ENCODE results near the gene C3.

Gene C3

DNA sequence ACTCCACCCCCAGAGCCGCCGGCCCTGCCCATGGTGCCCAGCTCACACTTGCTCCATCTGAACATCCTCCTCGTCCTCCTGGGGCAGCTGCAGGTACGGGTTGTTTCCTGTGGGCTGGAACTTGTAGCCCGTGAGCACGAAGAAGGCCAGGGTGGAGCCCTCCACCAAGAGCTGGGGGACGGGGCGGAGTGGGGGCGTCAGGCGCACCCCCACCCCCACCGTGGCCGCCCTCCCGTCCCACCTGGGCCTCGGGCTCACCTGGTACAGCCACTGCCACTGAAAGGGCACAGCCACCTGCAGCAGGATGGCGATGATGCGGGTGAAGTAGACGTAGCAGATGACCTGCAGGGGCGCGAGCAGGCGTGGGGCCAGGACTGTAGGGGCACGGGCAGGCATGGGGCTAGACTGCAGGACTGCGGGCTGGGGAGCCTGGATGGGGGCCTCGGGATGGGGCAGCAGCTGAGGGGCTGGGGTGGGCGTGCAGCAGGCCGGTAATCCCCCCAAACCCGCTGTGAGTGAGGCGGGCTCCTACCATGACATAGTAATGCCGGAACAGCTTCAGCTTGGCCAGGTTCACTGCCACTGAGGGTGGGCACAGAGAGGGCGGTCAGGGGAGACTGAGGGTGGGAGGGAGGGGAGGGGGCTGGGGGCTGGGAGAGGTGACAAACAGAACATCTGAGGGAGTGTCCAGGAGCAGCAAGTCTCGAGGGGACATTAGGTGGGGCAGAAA, 10.7 kb upstream of the C3 start:
- no peak for DNase-seq (ENCODE audit: low read depth in 2 of 2)

DNA sequence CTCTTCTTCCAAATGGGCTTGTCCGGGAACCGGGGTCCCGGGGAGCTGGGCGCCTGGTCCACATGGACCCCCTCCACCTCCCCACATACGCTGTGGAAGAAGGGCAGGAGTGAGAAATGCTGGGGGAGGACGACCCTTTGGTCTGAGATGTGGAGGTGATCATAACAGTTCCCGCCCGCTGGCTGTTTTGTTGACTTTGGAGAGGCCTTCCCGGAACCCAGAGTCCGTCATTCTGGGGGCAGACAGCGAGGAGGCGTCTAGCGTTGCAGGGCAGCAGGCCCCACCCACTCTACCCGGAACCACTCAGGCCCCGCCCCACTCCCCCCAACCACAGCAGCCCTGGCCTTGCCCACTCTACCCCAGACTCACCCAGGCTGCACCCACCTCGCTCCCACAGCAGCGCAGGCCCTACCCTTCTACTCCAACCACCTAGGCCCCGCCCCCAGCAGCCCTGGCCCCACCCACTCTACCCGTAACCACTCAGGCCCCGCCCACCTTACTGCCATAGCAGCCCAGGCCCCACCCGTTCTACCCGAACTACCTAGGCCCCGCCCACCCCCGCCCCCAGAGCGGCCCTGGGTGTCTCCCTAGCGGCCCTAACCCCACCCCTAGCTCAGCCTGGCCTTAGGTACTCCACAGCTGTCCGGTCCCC, 9.8 kb upstream of the C3 start:
- DNase-seq (ENCODE audit: low read depth in 2 of 2), result no peak

DNA sequence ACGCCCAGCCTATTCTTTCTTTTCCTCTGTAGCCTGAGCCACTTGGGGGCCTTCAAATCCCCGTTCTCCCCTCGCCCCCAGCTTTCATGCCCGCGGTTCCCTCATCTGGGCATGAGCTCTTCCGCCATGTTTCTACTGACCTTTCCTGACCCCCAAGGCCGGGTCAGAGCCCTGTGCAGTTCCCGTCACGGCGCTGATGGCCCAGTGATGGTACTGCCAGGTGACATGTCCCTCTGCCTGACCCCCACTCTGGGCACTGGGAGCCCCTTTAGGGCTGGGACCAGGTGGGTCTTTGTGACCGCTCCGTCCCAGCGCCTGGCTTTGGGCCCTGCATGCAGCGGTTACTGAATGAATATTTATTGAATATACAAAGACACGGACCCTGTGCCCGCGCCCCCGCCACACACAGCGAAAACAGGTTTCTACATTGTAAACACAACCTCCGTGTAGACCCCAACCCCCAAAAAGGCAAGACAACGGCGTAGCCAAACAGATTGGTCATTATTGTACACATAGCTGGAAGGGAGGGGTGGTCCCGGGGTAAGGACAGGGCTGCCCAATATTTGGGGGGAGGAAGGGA, 9.2 kb upstream of the C3 start:
- no peak for DNase-seq (ENCODE audit: low read depth in 2 of 2)

DNA sequence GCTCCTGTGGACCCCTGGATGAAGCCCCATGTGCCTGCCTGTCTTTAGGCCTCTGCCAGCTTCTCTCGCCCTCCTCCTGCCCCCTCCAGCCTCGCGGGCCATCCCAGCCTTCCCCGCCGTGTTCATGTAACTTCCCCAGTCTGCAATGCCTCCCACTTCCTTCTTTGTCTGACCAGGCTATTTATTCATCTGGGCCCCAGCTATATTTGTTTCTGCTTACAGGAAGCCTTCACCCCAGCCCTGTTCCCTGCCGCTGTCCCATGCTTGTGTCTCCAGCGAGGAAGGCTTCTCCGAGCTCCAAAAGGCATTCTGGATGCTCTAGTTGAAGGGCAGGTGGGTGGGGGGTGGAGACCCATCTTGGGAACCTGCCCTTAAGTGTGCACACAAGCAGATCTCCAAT, 7.9 kb upstream of the C3 start:
- DNase-seq (ENCODE audit: low read depth in 2 of 2), result no peak

DNA sequence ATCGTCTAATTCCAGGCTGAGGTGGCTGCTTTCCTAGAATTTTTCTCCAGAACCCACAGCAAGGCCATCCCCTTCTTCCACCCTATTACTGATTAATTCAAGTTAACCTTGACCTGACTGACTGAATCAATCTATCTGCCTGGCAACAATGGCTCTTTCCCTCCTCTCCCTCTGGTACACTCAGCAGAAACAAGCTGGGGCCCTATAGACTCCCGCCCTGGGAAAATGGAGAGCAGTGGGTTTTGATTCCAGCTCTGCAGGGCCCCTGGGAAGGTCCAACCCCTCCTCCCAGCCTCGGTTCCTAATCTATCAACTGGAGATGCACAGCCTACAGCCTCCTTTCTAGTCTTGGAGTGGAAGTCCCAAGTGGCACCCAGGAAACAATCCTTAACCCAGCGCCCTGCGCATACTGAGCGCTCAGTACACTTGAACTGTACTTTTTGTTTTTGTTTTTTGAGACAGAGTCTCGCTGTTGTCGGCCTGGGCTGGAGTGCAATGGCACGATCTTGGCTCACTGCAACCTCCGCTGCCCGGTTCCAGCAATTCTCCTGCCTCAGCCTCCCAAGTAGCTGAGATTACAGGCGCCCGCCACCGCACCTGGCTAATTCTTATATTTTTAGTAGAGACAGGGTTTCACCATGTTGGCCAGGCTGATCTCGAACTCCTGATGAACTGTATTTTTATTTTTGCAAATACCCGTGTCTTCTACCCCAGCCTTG, 5.2 kb upstream of the C3 start:
- no peak for DNase-seq (ENCODE audit: low read depth in 2 of 2)

DNA sequence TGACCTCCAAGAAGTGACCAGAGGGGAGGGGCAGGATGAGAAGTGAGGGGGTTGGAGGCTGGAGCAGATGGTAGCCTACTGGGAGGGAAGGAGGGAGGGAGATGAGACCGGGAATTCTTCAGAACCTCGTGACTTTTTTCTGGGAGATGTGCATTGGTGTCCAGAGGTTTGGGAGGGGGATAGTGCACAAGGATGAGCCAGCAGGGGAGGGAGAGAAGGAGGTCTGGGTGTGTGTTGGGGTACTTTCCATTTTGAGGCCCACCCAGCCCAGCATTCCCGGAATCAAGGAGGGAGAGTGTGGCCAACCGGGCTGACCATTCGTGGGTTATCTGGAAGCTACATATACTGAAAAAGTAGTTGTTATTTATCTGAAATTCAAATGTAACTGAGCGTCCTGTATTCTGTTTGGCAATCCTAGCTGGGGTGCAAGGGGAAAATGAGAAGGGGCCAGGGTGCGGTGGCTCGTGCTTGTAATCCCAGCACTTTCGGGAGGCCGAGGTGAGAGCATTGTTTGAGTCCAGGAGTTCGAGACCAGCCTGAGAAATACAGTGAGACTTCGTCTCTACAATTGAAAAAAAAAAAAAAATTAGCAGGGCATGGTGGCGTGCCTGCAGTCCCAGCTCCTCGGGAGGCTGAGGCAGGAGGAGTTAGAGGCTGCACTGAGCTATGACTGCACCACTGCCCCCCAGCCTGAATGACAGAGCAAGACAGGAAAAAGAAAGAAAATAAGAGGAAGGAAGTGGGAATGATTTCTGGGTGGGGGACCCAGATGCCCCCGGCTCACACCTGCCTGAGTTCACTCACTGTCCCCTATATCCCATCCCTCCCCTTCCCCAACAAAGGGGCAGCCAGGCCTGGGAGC, 4.4 kb upstream of the C3 start:
- DNase-seq (ENCODE audit: low read depth in 2 of 2), result no peak

DNA sequence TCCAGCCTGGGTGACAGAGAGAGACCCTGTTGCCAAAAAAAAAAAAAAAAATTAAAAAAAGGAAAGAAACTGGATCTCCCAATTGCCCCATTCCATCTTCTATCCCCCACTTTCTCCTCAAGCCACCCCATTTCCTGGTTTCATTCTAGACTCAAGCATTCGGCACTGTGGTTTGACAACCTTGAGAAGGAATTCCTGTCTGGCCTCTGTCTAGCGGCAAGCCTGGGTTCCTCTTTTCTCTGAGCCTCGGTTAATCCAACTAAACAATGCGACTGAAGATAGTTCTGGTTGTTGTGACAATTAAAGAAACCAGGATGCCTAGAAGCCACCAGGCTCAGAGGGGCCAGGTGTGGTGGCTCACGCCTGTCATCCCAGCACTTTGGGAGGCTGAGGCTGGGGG, 3.3 kb upstream of the C3 start:
- no peak for DNase-seq (ENCODE audit: low read depth in 2 of 2)

DNA sequence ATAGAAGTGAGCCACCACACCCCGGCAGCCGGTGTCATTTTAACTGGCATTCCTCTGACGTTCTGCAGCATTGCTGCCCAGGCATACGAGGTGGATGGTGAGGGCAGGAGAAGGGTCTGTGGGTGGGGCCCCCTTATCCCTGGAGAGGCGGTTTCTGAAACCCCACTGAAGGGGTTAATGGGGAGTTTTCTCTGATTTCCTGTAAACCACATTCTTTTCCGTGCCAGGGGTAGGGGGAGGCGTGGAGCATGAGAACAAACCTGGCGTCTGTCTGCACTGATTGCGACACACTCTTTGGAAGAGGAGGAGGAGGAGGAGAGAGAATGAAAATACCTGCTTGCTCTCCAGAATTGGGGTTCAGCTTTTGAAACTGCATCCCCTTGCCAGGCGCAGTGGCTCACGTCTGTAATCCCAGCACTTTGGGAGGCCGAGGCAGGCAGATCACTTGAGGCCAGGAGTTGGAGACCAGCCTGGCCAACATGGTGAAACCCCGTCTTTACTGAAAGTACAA, 2.7 kb upstream of the C3 start:
- no peak for DNase-seq (ENCODE audit: low read depth in 2 of 2)

DNA sequence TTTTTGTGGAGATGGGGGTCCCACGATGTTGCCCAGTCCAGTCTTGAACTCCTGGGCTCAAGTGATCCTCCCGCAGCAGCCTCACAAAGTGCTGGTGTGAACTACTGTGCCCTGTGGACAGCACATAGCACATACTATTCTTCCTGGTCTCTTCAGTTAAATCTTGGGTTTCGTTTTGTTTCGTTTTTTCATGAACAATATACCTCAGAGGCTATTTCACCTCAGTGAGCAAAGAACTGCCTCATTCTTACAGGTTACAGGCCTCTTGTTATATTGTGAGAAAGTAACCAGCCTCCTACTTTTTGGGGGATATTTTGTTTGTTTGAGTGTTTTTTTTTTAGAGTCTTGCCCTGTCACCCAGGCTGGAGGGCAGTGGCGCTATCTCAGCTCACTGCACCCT, 1.3 kb upstream of the C3 start:
- DNase-seq (ENCODE audit: low read depth in 2 of 2), result no peak

DNA sequence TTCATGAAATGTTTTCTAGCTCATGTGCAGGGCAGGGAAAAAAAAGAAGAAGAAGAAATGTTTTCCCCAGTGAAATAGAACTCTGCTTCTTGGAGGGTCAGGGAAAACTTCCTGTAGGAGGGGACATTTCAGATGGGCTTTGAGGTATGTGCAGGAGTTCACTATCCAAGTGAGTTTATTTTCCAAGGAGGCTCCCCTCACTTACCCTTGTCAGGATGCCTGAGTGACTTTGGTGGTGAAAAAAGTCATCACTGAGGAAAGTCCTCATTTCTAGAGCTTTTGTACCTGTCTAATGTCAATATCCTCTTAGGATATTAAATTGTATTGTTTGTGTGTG, 656 bp upstream of the C3 start:
- no peak for DNase-seq (ENCODE audit: low read depth in 2 of 2)

DNA sequence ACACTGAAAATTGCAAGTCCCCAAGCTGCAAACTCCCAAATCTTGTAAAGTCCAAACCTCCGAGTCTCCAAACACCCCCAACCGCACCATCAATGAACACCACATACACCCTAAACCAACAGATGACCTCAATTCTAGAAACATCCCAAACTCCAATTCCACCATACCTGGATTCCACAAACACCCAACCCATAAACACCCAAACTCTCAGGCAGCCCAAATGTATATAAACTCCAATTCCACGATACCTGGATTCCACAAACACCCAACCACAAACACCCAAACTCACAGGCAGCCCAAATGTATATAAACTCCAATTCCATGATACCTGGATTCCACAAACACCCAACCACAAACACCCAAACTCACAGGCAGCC, 470 bp downstream of the C3 start:
- no peak for DNase-seq (ENCODE audit: low read depth in 2 of 2)

DNA sequence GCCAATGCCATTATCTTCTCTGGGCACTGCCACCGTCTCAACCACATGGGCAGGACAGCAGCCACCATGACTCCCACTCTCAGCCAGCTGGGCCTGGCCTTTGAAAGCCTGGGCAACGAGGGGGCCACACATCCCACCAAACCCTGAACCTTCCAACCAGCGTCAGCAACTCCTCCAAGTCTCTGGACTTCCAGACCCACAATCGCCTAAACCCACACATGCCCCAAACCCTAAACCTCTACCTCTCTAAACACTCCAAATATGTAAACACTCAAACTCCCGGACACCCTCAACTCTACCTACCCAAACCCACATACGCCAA, 949 bp downstream of the C3 start:
- no peak for DNase-seq (ENCODE audit: low read depth in 2 of 2)

DNA sequence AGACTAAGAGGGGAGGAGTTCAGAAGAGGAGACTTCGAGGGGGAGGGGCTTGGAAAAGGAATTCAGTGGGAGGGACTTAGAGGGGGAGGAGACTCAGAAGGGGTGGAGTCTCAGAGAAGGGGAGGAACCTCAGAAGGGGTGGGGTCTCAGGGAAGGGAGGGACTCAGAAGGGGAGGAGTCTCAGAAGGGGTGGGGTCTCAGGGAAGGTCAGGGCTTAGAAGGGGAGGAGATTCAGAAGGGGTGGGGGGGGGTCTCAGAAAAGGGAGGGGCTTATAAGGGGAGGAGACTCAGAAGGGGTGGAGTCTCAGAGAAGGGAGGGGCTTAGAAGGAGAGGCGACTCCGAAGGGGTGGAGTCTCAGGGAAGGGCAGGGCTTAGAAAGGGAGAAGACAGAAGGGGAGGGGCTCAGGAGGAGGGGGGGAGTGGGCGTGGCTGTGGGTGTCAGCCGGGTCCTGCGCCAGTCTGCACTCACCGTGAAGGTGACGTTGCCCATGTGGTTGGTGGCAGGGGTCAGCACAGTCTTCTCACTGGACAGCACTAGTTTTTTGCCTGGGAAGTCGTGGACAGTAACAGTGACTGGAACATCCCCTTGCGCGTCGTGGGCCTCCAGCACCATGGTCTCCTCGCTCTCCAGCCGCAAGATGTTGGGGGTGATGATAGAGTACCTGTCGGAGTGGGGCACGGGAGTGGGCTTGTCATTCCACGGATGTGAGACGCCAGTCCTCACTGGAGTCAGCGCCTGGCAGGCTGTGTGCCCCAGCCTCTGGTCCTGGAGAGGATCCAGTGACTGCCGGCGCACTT, 1.5 kb downstream of the C3 start:
- DNase-seq (ENCODE audit: low read depth in 2 of 2), result no peak

DNA sequence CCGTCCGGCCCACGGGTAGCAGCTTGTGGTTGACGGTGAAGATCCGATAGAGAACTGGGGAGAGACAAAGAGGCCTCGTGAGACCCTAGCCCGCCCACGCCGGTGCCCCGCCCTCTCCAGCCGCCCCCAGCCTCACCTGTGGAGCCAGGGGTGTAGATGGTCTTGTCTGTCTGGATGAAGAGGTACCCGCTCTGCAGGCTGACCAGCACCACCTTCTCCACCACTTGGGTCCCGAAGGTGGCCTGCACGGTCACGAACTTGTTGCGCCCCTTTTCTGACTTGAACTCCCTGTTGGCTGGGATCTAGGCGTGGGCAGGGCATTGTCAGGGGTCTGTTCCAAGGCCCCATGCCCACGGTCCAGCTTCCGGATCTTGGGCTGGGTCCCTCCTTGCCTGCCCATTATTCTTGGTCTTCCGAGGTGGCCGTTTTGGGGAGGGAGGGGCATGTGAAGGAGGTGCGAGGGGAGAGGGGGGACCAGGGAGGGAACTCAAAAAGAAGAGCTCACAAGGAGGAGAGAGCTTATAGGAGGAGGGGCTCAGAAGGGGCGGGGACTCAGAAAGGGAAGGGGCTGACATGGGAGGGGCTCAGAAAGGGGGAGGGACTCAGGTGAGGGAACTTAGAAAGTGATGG, 2.2 kb downstream of the C3 start:
- no peak for DNase-seq (ENCODE audit: low read depth in 2 of 2)

DNA sequence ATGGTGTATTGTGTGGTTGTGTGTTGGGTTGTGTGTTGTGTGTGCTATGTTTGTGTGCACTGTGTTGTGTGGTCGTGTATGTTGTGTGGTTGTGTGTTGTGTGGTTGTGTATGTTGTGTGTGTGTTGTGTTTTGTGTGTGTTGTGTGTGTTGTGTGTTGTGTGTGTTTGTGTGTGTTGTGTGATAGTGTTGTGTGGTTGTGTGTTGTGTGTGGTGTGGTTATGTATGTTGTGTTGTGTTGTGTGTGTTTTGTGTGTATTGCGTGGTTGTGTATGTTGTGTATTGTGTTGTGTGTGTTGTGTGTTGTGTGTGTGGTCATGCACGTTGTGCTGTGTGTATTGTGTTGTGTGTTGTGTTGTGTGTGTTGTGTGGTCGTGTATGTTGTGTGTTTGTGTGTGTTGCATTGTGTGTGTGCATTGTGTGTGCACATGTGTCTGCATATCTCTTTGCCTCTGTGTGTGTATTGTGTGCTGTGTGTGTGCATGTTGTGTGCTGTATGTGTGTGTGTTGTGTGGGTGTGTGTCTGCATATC, 2.9 kb downstream of the C3 start:
- no peak for DNase-seq (ENCODE audit: low read depth in 2 of 2)

DNA sequence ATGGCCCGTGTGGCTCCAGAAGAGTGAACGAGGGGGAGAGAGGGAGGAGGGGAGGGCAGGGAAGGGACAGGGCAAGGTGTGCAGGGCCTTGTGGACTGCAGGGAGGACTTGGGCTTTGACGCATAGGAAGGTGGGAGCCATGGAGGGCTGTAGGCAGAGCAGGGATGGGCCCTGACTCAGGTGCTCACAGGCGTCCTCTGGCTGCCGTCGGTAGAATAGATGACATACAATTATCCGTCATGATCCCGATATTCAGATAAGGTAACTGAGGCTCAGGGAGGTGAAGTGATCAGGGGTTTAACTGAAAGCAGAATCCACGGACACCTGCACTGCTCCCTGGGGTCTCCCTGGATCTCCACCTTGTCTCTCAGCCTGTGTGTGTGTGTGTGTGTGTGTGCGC, 3.4 kb downstream of the C3 start:
- no peak for DNase-seq (ENCODE audit: low read depth in 2 of 2)

DNA sequence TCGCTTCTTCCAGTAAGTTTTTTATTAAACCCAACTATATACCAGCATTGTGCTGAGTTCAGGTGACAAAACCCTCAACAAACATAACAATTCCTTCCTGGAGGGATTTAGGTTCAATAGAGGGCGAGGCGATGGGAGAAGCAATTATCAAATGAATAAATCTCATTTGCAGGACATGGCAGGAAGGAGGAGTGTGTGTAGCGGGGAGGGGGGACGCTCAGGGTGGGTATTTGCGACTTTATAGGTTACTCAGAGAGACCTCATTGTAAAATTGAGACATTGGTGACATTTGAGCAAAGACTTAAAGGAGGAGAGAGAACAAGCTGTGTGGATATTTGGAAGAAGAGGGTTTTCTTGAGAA, 3.9 kb downstream of the C3 start:
- no peak for DNase-seq (ENCODE audit: low read depth in 2 of 2)

DNA sequence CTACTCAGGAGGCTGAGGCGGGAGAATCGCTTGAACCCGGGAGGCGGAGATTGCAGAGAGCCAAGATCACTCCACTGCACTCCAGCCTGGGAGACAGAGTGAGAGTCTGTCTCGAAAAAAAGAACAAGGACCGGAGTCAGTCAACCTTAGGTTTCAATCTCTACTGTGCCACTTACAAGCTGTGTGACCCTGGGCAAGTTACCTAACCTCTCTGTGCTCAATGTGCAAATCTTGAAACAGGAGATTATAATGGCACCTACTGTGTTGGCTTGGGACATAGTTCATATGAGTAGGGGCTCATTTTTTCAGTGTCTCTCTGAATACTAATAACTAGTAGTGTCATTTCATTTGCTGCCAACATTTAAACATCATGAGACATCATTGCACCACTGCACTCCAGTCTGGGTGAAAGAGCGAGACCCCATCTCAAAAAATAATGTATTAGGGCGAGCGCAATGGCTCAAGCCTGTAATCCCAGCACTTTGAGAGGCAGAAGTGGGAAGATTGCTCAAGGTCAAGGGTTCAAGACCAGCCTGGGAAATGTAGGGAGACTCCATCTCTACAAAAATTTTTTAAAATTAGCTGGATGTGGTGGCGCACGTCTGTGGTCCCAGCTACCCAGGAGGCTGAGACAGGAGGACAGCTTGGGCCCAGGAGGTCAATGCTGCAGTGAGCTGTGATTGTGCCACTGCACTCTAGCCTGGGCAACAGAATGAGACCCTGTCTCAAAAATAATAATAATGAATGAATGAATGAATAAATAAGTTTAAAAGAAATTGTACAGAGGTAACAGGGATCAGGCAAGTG, 5.5 kb downstream of the C3 start:
- no peak for DNase-seq (ENCODE audit: low read depth in 2 of 2)

DNA sequence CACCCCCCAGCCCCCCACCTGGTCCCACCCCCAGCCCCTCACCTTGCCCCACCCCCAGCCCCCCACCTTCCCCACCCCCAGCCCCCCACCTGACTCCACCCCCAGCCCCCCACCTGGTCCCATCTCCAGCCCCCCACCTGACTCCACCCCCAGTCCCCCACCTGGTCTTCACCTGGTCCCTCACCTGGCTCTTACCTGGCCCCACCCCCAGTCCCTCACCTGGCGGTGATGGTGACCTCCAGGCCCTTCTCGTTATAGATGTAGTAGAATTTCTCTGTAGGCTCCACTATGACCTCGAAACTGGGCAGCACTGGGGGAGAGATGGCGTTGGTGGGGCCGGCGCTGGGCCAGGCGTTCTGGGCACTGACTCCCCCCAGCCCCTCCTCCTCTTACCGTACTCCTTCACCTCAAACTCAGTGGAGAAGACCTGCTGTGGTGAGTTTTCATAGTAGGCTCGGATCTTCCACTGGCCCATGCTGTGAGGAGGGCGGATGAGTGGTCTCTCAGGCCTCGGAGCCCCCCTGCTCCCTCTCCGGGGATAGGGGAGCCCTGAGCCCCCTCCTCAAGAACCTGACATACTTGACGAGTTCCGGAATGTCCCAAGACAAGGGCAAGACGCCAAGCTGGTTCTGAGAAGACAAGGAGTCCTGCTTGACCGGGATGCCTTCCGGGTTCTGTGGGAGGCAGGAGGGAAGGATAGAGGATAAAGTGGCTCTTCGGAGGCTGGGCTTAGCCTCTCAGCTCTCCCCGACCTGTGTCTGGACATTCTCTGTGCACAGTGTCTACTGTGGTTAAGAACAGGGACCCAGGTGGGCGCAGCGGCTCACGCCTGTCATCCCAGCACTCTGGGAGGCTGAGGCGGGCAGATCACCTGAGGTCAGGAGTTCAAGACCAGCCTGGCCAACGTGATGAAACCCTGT, 6.4 kb downstream of the C3 start:
- no peak for DNase-seq (ENCODE audit: low read depth in 2 of 2)

Measured in stimulated activated CD8-positive, alpha-beta memory T cell treated with anti-CD3 and anti-CD28 coated beads, Interleukin-2, amount 100 ng/mL, for 1 hour (primary cell).